ENCODE results near the gene HNRNPM. TPM values are rescaled to one million over a fixed set of nuclear protein-coding genes. Genes with fewer than 3 reads are reported as not detected.

HNRNPM gene
- total RNA-seq, 4 donors from 2014 or later = 60.4 to 103 (median 79.7) TPM

DNA sequence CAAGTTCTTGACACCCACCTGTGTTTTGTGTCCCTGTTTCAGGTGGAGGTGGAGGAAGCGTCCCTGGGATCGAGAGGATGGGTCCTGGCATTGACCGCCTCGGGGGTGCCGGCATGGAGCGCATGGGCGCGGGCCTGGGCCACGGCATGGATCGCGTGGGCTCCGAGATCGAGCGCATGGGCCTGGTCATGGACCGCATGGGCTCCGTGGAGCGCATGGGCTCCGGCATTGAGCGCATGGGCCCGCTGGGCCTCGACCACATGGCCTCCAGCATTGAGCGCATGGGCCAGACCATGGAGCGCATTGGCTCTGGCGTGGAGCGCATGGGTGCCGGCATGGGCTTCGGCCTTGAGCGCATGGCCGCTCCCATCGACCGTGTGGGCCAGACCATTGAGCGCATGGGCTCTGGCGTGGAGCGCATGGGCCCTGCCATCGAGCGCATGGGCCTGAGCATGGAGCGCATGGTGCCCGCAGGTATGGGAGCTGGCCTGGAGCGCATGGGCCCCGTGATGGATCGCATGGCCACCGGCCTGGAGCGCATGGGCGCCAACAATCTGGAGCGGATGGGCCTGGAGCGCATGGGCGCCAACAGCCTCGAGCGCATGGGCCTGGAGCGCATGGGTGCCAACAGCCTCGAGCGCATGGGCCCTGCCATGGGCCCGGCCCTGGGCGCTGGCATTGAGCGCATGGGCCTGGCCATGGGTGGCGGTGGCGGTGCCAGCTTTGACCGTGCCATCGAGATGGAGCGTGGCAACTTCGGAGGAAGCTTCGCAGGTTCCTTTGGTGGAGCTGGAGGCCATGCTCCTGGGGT, 41.0 kb downstream of the HNRNPM start:
- no peak for TF ChIP-seq POLR2A (IDR thresholded peaks at IDR 0.05)
- TF ChIP-seq, protein P1, sequence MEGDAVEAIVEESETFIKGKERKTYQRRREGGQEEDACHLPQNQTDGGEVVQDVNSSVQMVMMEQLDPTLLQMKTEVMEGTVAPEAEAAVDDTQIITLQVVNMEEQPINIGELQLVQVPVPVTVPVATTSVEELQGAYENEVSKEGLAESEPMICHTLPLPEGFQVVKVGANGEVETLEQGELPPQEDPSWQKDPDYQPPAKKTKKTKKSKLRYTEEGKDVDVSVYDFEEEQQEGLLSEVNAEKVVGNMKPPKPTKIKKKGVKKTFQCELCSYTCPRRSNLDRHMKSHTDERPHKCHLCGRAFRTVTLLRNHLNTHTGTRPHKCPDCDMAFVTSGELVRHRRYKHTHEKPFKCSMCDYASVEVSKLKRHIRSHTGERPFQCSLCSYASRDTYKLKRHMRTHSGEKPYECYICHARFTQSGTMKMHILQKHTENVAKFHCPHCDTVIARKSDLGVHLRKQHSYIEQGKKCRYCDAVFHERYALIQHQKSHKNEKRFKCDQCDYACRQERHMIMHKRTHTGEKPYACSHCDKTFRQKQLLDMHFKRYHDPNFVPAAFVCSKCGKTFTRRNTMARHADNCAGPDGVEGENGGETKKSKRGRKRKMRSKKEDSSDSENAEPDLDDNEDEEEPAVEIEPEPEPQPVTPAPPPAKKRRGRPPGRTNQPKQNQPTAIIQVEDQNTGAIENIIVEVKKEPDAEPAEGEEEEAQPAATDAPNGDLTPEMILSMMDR (IDR thresholded peaks at IDR 0.05) = no peak
- H3K4me3 ChIP-seq (ENCODE audit: low read depth, poor library complexity, severe bottlenecking) = no peak overlapping the region
- WGBS, 2 donors = 94 to 96% methylated on average over 53 to 61 of the region's 62 CpGs
- DNase-seq (ENCODE audit: low spot score in 2 of 2) = no peak
- intact Hi-C loops (cut with DNase I; ENCODE audit: low total_unique reads) = no loop called here

DNA sequence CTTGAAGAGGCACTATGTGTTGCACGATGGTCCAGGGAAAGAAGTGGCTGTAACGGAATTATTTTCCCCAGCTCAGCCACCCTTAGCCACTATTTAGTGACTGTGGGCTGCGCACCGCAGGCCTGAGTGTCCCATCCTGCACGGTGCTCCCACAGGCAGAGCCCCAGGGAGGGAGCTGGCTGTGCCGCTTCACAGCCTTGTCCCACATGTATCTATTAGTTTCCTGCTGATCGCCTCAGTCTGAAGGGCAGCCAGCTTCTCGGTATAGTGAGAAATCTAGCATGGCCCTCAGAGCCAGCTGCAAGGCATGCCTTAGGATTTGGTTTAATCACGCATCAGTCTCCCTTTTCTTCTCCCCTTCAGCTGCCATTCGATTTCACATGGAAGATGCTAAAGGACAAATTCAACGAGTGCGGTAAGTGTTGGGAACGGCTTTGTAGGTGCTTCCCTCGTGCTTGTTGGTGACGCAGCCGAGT, 41.9 kb downstream of the HNRNPM start:
- TF ChIP-seq, protein P1 (IDR thresholded peaks at IDR 0.05) = no peak
- TF ChIP-seq POLR2A (IDR thresholded peaks at IDR 0.05) = no peak
- intact Hi-C loops (cut with DNase I; ENCODE audit: low total_unique reads) = no loop called here
- WGBS, 2 donors = 86% methylated on average over 16 of the region's 16 CpGs

DNA sequence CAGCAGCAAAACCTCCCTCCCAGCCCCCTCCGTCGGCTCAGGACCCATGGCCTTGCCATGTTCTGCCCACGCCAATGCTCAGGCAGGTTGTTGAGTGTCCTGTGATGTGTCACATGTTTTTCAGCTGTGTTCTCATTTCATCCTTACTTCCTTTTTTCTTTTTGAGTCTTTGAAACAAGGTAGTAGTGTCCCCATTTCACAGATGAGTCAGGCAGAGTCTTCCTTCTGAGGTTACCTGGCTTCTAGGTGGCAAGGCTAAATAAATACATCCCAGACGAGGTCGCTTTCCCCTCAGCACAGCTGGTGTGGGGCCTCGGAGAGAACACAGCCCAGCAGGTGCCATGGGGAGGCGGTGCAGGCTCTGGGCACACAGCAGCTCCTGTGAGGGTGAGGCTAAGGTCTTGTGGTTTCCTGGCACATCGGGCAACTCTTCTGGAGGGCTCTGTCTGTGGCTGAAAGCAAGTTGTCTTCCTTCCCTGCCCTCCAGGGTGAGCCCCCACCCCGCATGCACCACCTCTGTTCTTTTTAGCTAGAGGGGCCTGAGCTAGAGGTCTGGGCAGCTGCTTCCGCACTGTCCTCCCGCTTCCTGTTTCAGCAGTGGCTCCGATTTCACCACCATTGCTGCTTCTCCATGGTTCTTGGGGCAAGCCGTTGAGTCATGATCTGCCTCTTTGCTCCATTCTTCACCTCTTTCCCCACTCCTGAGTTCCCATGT, 42.5 kb downstream of the HNRNPM start:
- TF ChIP-seq, protein P1 (IDR thresholded peaks at IDR 0.05) = no peak
- no peak for TF ChIP-seq POLR2A (IDR thresholded peaks at IDR 0.05)
- WGBS, 2 donors = 69 to 71% methylated on average over 13 of the region's 13 CpGs
- no peak overlapping the region for H3K4me3 ChIP-seq (ENCODE audit: low read depth, poor library complexity, severe bottlenecking)
- intact Hi-C loops (cut with DNase I; ENCODE audit: low total_unique reads) = no loop called here
- DNase-seq (ENCODE audit: low spot score in 2 of 2) = no peak

More for the DNA sequence above, 41.9 kb downstream of the HNRNPM start:
- H3K4me3 ChIP-seq (ENCODE audit: low read depth, poor library complexity, severe bottlenecking) = no peak overlapping the region
- no peak for DNase-seq (ENCODE audit: low spot score in 2 of 2)

DNA sequence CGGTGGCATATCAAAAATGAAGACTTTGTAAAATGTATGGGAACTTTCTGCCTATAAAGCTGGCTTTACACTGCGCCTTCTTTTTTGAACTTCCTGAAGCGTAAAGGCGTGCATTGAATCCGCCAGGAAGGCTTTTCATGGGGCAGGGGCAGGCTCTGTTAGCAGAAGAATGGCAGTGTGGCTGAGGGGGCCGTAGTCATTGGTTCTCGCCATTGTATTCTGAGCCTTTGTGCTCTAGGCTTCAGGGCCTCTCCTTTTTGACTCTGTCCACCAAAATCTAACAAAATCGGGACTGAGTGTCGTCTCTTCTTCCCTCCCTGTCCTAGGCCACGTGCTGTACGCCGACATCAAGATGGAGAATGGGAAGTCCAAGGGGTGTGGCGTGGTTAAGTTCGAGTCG, 43.6 kb downstream of the HNRNPM start:
- TF ChIP-seq POLR2A (IDR thresholded peaks at IDR 0.05) = no peak
- TF ChIP-seq, protein P1 (IDR thresholded peaks at IDR 0.05) = no peak
- no peak for DNase-seq (ENCODE audit: low spot score in 2 of 2)
- H3K4me3 ChIP-seq (ENCODE audit: low read depth, poor library complexity, severe bottlenecking) = no peak overlapping the region
- WGBS, 2 donors = 76 to 77% methylated on average over 15 of the region's 15 CpGs
- intact Hi-C loops (cut with DNase I; ENCODE audit: low total_unique reads) = no loop called here

DNA sequence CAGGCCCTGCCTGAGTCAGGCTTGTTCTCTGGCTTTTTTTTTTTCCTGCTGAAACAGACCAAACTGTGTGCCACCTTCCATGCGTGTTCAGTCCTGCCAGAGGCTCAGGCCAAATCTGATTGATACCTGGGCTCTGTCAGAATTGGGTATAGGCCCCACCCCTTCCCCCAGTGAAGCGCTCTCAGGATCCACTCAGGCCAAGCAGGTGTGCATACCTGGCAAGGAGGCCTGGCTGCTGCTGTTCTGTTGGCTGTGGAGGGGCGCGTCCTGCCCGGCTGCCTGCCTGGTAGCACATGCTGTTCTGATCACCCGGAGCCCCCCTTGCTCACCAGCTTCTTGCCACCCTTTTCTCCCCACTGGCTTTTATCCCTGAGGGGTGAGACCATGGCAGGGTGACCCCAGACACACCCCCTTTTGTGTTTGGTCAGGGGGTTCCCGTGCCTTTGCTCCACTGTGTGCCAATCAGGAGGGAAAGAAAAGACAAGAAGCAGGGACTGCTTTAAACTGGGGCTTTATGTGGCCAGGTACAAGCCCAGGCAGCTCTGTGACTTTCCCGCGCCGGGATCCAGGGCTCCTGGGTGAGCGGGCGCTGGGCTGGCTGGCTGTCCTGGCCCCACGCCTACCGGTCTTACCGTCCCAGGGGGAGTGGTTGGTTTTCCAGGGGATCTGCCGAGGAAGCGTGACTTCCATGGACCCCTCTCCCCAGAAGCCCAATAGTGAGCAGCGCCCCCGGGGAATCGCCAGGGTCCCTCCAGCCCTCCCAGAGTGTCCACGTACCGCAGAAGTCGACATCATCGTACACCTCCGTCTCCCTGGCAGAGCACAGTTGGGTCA, 45.0 kb downstream of the HNRNPM start:
- no peak overlapping the region for H3K4me3 ChIP-seq (ENCODE audit: low read depth, poor library complexity, severe bottlenecking)
- DNase-seq (ENCODE audit: low spot score in 2 of 2) = peak in 1 of 2 donors; percentile 57
- WGBS, 2 donors = 54 to 57% methylated on average over 25 of the region's 25 CpGs
- TF ChIP-seq, protein P1 (IDR thresholded peaks at IDR 0.05) = no peak
- TF ChIP-seq POLR2A (IDR thresholded peaks at IDR 0.05) = no peak
- intact Hi-C loops (cut with DNase I; ENCODE audit: low total_unique reads) = no loop called here
